ENCODE measurements around the gene BRMS1L.

DNA sequence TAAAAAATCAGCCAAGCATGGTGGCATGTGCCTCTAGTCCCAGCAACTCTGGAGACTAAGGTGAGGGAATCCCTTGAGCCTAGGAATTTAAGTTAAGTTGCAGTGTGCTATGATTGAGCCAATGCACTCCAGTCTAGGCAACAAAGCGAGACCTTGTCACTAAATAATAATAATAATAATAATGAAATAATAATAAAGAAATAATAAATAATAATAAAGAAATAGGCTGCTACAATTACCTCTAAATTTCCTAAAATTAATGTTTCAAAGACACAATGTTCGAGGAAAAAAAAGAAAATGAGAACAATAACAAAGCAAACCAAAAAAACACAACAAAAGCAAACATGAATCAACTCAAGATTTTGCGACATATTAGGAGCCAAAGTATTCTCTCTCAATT, 46.8 kb upstream of the BRMS1L start:
- TF ChIP-seq POLR2A (IDR thresholded peaks at IDR 0.05) (no peak), EP300 (IDR thresholded peaks at IDR 0.05) (no peak)
- TF ChIP-seq, protein P1, sequence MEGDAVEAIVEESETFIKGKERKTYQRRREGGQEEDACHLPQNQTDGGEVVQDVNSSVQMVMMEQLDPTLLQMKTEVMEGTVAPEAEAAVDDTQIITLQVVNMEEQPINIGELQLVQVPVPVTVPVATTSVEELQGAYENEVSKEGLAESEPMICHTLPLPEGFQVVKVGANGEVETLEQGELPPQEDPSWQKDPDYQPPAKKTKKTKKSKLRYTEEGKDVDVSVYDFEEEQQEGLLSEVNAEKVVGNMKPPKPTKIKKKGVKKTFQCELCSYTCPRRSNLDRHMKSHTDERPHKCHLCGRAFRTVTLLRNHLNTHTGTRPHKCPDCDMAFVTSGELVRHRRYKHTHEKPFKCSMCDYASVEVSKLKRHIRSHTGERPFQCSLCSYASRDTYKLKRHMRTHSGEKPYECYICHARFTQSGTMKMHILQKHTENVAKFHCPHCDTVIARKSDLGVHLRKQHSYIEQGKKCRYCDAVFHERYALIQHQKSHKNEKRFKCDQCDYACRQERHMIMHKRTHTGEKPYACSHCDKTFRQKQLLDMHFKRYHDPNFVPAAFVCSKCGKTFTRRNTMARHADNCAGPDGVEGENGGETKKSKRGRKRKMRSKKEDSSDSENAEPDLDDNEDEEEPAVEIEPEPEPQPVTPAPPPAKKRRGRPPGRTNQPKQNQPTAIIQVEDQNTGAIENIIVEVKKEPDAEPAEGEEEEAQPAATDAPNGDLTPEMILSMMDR (IDR thresholded peaks at IDR 0.05): no peak
